NB4 (cell line): ENCODE measurements around the gene RFXANK.

Experiments used
- MAX ChIP-seq: IDR thresholded peaks from 2 replicates; pipeline ENCODE4 v1.6.1; 2011; ENCODE audit warnings: low read depth, low read length
- POLR2A ChIP-seq: IDR thresholded peaks from 2 replicates; pipeline ENCODE4 v1.6.1; 2011; ENCODE audit warnings: mild to moderate bottlenecking; ENCODE audit not compliant: insufficient read length; ENCODE audit errors: extremely low read depth
- TF ChIP-seq, protein P1 (sequence below): IDR thresholded peaks from one replicate; pipeline ENCODE4 v1.5.1; 2012; ENCODE audit warnings: low read depth, low read length

DNA sequence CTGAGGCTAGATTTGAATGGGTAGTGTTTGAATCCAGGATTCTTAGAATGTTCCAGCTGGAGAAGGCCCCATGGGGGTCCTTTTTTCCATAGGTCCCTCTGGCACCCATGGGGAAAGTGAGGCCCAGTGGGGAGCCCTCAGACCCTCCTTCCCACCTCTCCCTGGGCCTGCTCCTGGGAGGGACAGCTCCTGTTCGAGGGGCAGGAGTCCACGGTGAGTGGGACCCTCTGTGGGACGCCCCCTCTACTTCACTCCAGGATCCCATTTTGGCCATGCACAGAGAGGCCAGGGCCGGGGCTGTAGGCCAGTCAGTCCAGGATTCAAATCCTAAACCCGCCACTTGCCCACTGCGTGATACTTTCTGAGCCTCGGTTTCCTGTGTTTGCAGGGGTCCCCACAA lies 29.6 kb upstream of the RFXANK start:
- TF ChIP-seq, protein P1, sequence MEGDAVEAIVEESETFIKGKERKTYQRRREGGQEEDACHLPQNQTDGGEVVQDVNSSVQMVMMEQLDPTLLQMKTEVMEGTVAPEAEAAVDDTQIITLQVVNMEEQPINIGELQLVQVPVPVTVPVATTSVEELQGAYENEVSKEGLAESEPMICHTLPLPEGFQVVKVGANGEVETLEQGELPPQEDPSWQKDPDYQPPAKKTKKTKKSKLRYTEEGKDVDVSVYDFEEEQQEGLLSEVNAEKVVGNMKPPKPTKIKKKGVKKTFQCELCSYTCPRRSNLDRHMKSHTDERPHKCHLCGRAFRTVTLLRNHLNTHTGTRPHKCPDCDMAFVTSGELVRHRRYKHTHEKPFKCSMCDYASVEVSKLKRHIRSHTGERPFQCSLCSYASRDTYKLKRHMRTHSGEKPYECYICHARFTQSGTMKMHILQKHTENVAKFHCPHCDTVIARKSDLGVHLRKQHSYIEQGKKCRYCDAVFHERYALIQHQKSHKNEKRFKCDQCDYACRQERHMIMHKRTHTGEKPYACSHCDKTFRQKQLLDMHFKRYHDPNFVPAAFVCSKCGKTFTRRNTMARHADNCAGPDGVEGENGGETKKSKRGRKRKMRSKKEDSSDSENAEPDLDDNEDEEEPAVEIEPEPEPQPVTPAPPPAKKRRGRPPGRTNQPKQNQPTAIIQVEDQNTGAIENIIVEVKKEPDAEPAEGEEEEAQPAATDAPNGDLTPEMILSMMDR: no peak
- TF ChIP-seq MAX (no peak), POLR2A (no peak)
